NCI-H2029 (cell line): ENCODE measurements around the gene SLC6A9.

ENCODE experiments used
- DNase-seq: peaks from one replicate; lab custom pipeline; 2025; lab: John Stamatoyannopoulos, UW

Gene SLC6A9

GRCh38 chr1:44002165-44002564, 29.1 kb downstream of the SLC6A9 start:
- no peak for DNase-seq

GRCh38 chr1:44000122-44000665, 31.1 kb downstream of the SLC6A9 start:
- DNase-seq, result no peak

- DNase-seq, result no peak
These were observed 31.8 kb downstream of the SLC6A9 start for GRCh38 chr1:43999455-43999854.

GRCh38 chr1:43998000-43998378, 33.3 kb downstream of the SLC6A9 start:
- no peak for DNase-seq

GRCh38 chr1:43997295-43997999, 33.8 kb downstream of the SLC6A9 start:
- DNase-seq, result peak; percentile 94

- DNase-seq, result no peak
These were observed 34.5 kb downstream of the SLC6A9 start for GRCh38 chr1:43996733-43997115.

- no peak for DNase-seq
These were observed 35.1 kb downstream of the SLC6A9 start for GRCh38 chr1:43995984-43996732.

- peak; percentile 33 for DNase-seq
These were observed 36.2 kb downstream of the SLC6A9 start for GRCh38 chr1:43994794-43995790.

- no peak for DNase-seq
These were observed 37.2 kb downstream of the SLC6A9 start for GRCh38 chr1:43994071-43994470.

GRCh38 chr1:43993206-43993914, 37.9 kb downstream of the SLC6A9 start:
- no peak for DNase-seq

- peak; percentile 45 for DNase-seq
These were observed 38.8 kb downstream of the SLC6A9 start for GRCh38 chr1:43992232-43992995.

GRCh38 chr1:43991476-43992231, 39.6 kb downstream of the SLC6A9 start, which contains the start of gene CCDC24:
TSS of gene CCDC24 (plus strand) at chr1:43991599. CDS start at chr1:43991879, 280 bp downstream.
- DNase-seq, result peak; percentile 94

- DNase-seq, result no peak
These were observed 40.1 kb downstream of the SLC6A9 start for GRCh38 chr1:43991200-43991475.

- DNase-seq, result no peak
These were observed 40.7 kb downstream of the SLC6A9 start for GRCh38 chr1:43990271-43991199.

- DNase-seq, result no peak
These were observed 43.9 kb downstream of the SLC6A9 start for GRCh38 chr1:43987159-43987902.

GRCh38 chr1:43986712-43987111, 44.5 kb downstream of the SLC6A9 start:
- DNase-seq, result no peak

GRCh38 chr1:43985984-43986595, 45.2 kb downstream of the SLC6A9 start:
- no peak for DNase-seq

- DNase-seq, result no peak
These were observed 46.4 kb downstream of the SLC6A9 start for GRCh38 chr1:43984855-43985254.
